Transverse colon (tissue), 4 donors: ENCODE measurements around the gene DAPP1.

ENCODE experiments used
- EP300 ChIP-seq: sonication (generic); formaldehyde crosslinking; IDR thresholded peaks from one replicate; pipeline ENCODE4 v1.6.1; 2017; ENCODE audit warnings: antibody characterized with exemption, low read depth
- POLR2A ChIP-seq: fragments of 450-650 bp; IDR thresholded peaks from one replicate; pipeline ENCODE4 v1.6.1; 2016; ENCODE audit warnings: antibody characterized with exemption, mild to moderate bottlenecking, moderate library complexity
- POLR2AphosphoS5 ChIP-seq, 3 donors: sonication (generic); formaldehyde crosslinking; IDR thresholded peaks; one replicate each; pipeline ENCODE4 v1.6.1; 2016; ENCODE audit warnings: antibody characterized with exemption in 3 of 3
- TF ChIP-seq, protein P1 (sequence below), 5 experiments: fragments of 200-600 bp in 3 of 5; fragments of 450-650 bp in 2 of 5; sonication (generic) in 3 of 5; IDR thresholded peaks; 1 replicate in 2 of 5; 2 replicates in 3 of 5; pipeline ENCODE4 v1.5.1; 2016 to 2017; ENCODE audit warnings: antibody characterized with exemption in 5 of 5, inconsistent platforms in 3 of 5, mild to moderate bottlenecking in 2 of 5, moderate library complexity in 1 of 5

DNA sequence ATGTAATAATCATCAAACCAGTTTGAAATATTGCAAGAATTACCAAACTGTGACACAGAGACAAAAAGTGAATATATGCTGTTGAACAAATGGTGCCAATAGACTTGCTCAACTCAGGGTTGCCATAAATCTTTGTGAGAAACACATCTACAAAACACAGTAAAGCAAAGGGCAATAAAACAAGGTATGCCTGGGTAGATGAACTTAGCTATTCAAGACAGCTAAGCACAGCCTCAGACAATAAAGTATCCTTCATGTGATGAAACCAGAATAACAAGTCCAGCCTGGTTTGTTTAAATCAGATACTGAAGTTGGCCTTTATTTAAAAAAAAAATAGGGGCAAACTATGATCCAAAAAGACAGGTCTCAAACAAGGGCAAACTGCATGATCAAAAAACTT lies 58.4 kb downstream of the DAPP1 start:
- TF ChIP-seq POLR2A (no peak), POLR2AphosphoS5 (IDR thresholded peaks at IDR 0.05) (peak in 1 of 3 donors; percentile 34), EP300 (no peak)
- TF ChIP-seq, protein P1, sequence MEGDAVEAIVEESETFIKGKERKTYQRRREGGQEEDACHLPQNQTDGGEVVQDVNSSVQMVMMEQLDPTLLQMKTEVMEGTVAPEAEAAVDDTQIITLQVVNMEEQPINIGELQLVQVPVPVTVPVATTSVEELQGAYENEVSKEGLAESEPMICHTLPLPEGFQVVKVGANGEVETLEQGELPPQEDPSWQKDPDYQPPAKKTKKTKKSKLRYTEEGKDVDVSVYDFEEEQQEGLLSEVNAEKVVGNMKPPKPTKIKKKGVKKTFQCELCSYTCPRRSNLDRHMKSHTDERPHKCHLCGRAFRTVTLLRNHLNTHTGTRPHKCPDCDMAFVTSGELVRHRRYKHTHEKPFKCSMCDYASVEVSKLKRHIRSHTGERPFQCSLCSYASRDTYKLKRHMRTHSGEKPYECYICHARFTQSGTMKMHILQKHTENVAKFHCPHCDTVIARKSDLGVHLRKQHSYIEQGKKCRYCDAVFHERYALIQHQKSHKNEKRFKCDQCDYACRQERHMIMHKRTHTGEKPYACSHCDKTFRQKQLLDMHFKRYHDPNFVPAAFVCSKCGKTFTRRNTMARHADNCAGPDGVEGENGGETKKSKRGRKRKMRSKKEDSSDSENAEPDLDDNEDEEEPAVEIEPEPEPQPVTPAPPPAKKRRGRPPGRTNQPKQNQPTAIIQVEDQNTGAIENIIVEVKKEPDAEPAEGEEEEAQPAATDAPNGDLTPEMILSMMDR (IDR thresholded peaks at IDR 0.05) = no peak
